GM23338 (cell line): ENCODE data around the gene KCNJ3. TPM values are rescaled to one million over a fixed set of nuclear protein-coding genes. Genes with fewer than 3 reads are reported as not detected.

ENCODE experiments used
- ATAC-seq: fragments of 200-7000 bp; cut with Tn5 transposase; 3 replicates; pipeline ENCODE4 v1.9.1; 2020
- DNase-seq: peaks from one replicate; pipeline ENCODE4 v3.0.0-alpha.2; 2015; ENCODE audit warnings: low spot score
- H2AFZ ChIP-seq: fragments of 200-600 bp; sonication (generic); 2 replicates; pipeline ENCODE4 v1.8.0; 2016; ENCODE audit warnings: antibody characterized with exemption, mild to moderate bottlenecking, moderate library complexity
- H3F3A ChIP-seq: fragments of 200-600 bp; sonication (generic); replicated peaks from 2 replicates; pipeline ENCODE4 v1.8.0; 2017; ENCODE audit warnings: antibody characterized with exemption, mixed run types, low read depth
- H3K27ac ChIP-seq: fragments of 200-600 bp; sonication (generic); 2 replicates; pipeline ENCODE4 v1.6.1; 2016; ENCODE audit warnings: low read depth
- H3K27me3 ChIP-seq: fragments of 200-600 bp; sonication (generic); 2 replicates; pipeline ENCODE4 v1.8.0; 2016; ENCODE audit warnings: mild to moderate bottlenecking, mixed run types, moderate library complexity; ENCODE audit not compliant: insufficient read depth
- H3K36me3 ChIP-seq: fragments of 200-600 bp; sonication (generic); 2 replicates; pipeline ENCODE4 v1.8.0; 2016; ENCODE audit warnings: mild to moderate bottlenecking; ENCODE audit not compliant: insufficient read depth
- H3K4me1 ChIP-seq: fragments of 200-600 bp; sonication (generic); 2 replicates; pipeline ENCODE4 v1.8.0; 2016; ENCODE audit warnings: mild to moderate bottlenecking, moderate library complexity; ENCODE audit not compliant: insufficient read depth
- H3K4me2 ChIP-seq: fragments of 200-600 bp; sonication (generic); 2 replicates; pipeline ENCODE4 v1.7.1; 2017; ENCODE audit warnings: mixed run types
- H3K4me3 ChIP-seq: fragments of 200-600 bp; sonication (generic); 2 replicates; pipeline ENCODE4 v1.6.1; 2016; ENCODE audit warnings: mixed run types
- H3K79me2 ChIP-seq: fragments of 200-600 bp; sonication (generic); replicated peaks from 2 replicates; pipeline ENCODE4 v1.8.0; 2017; ENCODE audit warnings: mild to moderate bottlenecking; ENCODE audit not compliant: insufficient read depth
- H3K9me2 ChIP-seq: fragments of 200-600 bp; sonication (generic); 2 replicates; pipeline ENCODE4 v1.8.0; 2017; ENCODE audit not compliant: insufficient read depth
- H4K20me1 ChIP-seq: fragments of 200-600 bp; sonication (generic); replicated peaks from 2 replicates; pipeline ENCODE4 v1.8.0; 2017; ENCODE audit warnings: mild to moderate bottlenecking; ENCODE audit not compliant: insufficient read depth
- H3K27ac Mint-ChIP-seq: 2 replicates; pipeline ENCODE4 v1.8.0; 2020; ENCODE audit warnings: inconsistent platforms, mild to moderate bottlenecking, moderate library complexity, mixed read lengths
- H3K27me3 Mint-ChIP-seq: 3 replicates; pipeline ENCODE4 v1.8.0; 2022; ENCODE audit warnings: low read depth, mild to moderate bottlenecking, moderate library complexity, mixed read lengths, inconsistent platforms; ENCODE audit not compliant: insufficient read depth, poor library complexity
- H3K36me3 Mint-ChIP-seq: 3 replicates; pipeline ENCODE4 v1.8.0; 2021; ENCODE audit warnings: low read depth, mild to moderate bottlenecking, inconsistent platforms, moderate library complexity, mixed read lengths
- H3K4me1 Mint-ChIP-seq: 3 replicates; pipeline ENCODE4 v1.8.0; 2020; ENCODE audit warnings: mild to moderate bottlenecking, inconsistent platforms, mixed read lengths
- H3K4me3 Mint-ChIP-seq: 3 replicates; pipeline ENCODE4 v1.8.0; 2021; ENCODE audit warnings: moderate library complexity, mild to moderate bottlenecking, inconsistent platforms, mixed read lengths
- H3K9me3 Mint-ChIP-seq: 3 replicates; pipeline ENCODE4 v1.8.0; 2020; ENCODE audit warnings: moderate library complexity, mild to moderate bottlenecking, inconsistent platforms, mixed read lengths
- CREB1 ChIP-seq: fragments of 250-450 bp; sonication (Bioruptor Pico); IDR thresholded peaks from 2 replicates; pipeline ENCODE4 v1.5.0; 2020; ENCODE audit warnings: low read depth, mild to moderate bottlenecking, moderate library complexity
- EZH2 ChIP-seq: fragments of 200-600 bp; sonication (generic); IDR thresholded peaks from one replicate; pipeline ENCODE4 v1.8.0; 2017; ENCODE audit warnings: antibody characterized with exemption, mild to moderate bottlenecking, low read depth; ENCODE audit not compliant: unreplicated experiment
- EZH2phosphoT487 ChIP-seq: fragments of 200-600 bp; sonication (generic); IDR thresholded peaks from one replicate; pipeline ENCODE4 v1.8.1; 2018; ENCODE audit warnings: antibody characterized with exemption; ENCODE audit not compliant: unreplicated experiment
- JUNB ChIP-seq: IDR thresholded peaks from one replicate; pipeline ENCODE4 v1.6.1; 2016; ENCODE audit warnings: antibody characterized with exemption; ENCODE audit not compliant: unreplicated experiment
- NANOG ChIP-seq: IDR thresholded peaks from 2 replicates; pipeline ENCODE4 v1.6.1; 2016; ENCODE audit warnings: antibody characterized with exemption, borderline replicate concordance
- POLR2AphosphoS5 ChIP-seq: IDR thresholded peaks from 2 replicates; pipeline ENCODE4 v1.6.1; 2016; ENCODE audit warnings: antibody characterized with exemption, low read depth
- STAT1 ChIP-seq: IDR thresholded peaks from one replicate; pipeline ENCODE4 v1.6.1; 2016; ENCODE audit warnings: antibody characterized with exemption; ENCODE audit not compliant: unreplicated experiment
- ZNF114 ChIP-seq: fragments of 250-450 bp; sonication (Bioruptor Pico); IDR thresholded peaks from 2 replicates; pipeline ENCODE4 v1.5.0; 2020; ENCODE audit warnings: mild to moderate bottlenecking, moderate library complexity
- ZNF331 ChIP-seq: fragments of 250-450 bp; sonication (Bioruptor Pico); IDR thresholded peaks from 2 replicates; pipeline ENCODE4 v1.5.0; 2020; ENCODE audit warnings: low read depth, mild to moderate bottlenecking, moderate library complexity
- polyA plus RNA-seq: library from polyadenylated mRNA; unstranded; fragments of >200 nt; fragmentation: Nextera tagmentation; extraction: Ambion mirVana; gene quantifications from 2 replicates; pipeline ENCODE4 v1.2.1, GENCODE V29; 2016
- total RNA-seq: library from RNA; depleted of rRNA; stranded (reverse); fragments of >200 nt; shearing (Covaris generic); gene quantifications from 2 replicates; pipeline ENCODE4 v1.2.3, GENCODE V29; 2014
- TF ChIP-seq, protein P1 (sequence below): IDR thresholded peaks from one replicate; pipeline ENCODE4 v1.6.1; 2018; ENCODE audit warnings: antibody characterized with exemption; ENCODE audit not compliant: unreplicated experiment
- TF ChIP-seq, protein P2 (sequence below): fragments of 250-450 bp; sonication (Bioruptor Pico); IDR thresholded peaks from 2 replicates; pipeline ENCODE4 v1.5.0; 2020; ENCODE audit warnings: mild to moderate bottlenecking, moderate library complexity
- TF ChIP-seq, protein P3 (sequence below), 2 experiments: fragments of 200-600 bp in 1 of 2; sonication (generic) in 1 of 2; conservative IDR thresholded peaks; 2 replicates each; pipeline versions ENCODE4 v1.5.1 to v1.6.1; 2016 to 2017; ENCODE audit warnings: antibody characterized with exemption in 2 of 2, low read depth in 2 of 2, mild to moderate bottlenecking in 2 of 2, moderate library complexity in 1 of 2
- TF ChIP-seq, protein P4 (sequence below): IDR thresholded peaks from 2 replicates; pipeline ENCODE4 v1.6.1; 2016; ENCODE audit warnings: antibody characterized with exemption

KCNJ3 gene
- total and polyA plus RNA-seq, 2 experiments from 2014 or later = 0.05 to 0.28 TPM

DNA sequence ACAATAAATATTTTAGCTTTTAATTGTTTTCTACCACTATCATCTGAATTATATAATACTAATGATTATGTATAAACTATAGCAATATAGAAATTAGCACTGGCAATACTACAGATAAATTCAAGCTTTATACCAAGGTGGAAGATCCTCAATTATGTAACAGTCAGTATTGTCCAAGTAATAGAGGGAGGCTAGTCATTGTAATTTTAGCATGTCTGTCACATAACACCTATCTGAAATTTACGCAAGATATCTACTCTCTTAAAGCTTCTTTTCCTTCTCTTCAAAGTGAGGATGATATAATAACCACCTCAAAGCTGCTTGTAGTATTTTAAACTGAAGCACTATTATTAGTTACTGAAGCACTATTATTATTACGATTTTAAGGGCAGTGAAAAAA, 12.2 kb downstream of the KCNJ3 start:
- no peak overlapping the region for H3K27ac ChIP-seq
- no peak overlapping the region for H3K4me3 ChIP-seq
- no peaks in the 10 kb centered on the region for H3K9me2 ChIP-seq
- H3K4me2 ChIP-seq = no peak overlapping the region
- H3K4me1 Mint-ChIP-seq = peaks cover 19% of the 10 kb centered on the region
- no peaks in the 10 kb centered on the region for H4K20me1 ChIP-seq
- no peak for ATAC-seq
- H3K4me1 ChIP-seq = peaks cover 10% of the 10 kb centered on the region; the same call in 1 of the 2 replicates
- H3K9me3 Mint-ChIP-seq = no peaks in the 10 kb centered on the region
- H2AFZ ChIP-seq = no peak overlapping the region
- H3K27me3 Mint-ChIP-seq = no peaks in the 10 kb centered on the region
- TF ChIP-seq EZH2phosphoT487 (no peak), JUNB (no peak), CREB1 (CRISPR knock-in tag) (no peak), STAT1 (no peak), POLR2AphosphoS5 (no peak), EZH2 (no peak), ZNF114 (no peak), ZNF331 (CRISPR knock-in tag) (no peak), NANOG (no peak)
- TF ChIP-seq, protein P1, sequence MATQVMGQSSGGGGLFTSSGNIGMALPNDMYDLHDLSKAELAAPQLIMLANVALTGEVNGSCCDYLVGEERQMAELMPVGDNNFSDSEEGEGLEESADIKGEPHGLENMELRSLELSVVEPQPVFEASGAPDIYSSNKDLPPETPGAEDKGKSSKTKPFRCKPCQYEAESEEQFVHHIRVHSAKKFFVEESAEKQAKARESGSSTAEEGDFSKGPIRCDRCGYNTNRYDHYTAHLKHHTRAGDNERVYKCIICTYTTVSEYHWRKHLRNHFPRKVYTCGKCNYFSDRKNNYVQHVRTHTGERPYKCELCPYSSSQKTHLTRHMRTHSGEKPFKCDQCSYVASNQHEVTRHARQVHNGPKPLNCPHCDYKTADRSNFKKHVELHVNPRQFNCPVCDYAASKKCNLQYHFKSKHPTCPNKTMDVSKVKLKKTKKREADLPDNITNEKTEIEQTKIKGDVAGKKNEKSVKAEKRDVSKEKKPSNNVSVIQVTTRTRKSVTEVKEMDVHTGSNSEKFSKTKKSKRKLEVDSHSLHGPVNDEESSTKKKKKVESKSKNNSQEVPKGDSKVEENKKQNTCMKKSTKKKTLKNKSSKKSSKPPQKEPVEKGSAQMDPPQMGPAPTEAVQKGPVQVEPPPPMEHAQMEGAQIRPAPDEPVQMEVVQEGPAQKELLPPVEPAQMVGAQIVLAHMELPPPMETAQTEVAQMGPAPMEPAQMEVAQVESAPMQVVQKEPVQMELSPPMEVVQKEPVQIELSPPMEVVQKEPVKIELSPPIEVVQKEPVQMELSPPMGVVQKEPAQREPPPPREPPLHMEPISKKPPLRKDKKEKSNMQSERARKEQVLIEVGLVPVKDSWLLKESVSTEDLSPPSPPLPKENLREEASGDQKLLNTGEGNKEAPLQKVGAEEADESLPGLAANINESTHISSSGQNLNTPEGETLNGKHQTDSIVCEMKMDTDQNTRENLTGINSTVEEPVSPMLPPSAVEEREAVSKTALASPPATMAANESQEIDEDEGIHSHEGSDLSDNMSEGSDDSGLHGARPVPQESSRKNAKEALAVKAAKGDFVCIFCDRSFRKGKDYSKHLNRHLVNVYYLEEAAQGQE = no peak
- TF ChIP-seq, protein P2, sequence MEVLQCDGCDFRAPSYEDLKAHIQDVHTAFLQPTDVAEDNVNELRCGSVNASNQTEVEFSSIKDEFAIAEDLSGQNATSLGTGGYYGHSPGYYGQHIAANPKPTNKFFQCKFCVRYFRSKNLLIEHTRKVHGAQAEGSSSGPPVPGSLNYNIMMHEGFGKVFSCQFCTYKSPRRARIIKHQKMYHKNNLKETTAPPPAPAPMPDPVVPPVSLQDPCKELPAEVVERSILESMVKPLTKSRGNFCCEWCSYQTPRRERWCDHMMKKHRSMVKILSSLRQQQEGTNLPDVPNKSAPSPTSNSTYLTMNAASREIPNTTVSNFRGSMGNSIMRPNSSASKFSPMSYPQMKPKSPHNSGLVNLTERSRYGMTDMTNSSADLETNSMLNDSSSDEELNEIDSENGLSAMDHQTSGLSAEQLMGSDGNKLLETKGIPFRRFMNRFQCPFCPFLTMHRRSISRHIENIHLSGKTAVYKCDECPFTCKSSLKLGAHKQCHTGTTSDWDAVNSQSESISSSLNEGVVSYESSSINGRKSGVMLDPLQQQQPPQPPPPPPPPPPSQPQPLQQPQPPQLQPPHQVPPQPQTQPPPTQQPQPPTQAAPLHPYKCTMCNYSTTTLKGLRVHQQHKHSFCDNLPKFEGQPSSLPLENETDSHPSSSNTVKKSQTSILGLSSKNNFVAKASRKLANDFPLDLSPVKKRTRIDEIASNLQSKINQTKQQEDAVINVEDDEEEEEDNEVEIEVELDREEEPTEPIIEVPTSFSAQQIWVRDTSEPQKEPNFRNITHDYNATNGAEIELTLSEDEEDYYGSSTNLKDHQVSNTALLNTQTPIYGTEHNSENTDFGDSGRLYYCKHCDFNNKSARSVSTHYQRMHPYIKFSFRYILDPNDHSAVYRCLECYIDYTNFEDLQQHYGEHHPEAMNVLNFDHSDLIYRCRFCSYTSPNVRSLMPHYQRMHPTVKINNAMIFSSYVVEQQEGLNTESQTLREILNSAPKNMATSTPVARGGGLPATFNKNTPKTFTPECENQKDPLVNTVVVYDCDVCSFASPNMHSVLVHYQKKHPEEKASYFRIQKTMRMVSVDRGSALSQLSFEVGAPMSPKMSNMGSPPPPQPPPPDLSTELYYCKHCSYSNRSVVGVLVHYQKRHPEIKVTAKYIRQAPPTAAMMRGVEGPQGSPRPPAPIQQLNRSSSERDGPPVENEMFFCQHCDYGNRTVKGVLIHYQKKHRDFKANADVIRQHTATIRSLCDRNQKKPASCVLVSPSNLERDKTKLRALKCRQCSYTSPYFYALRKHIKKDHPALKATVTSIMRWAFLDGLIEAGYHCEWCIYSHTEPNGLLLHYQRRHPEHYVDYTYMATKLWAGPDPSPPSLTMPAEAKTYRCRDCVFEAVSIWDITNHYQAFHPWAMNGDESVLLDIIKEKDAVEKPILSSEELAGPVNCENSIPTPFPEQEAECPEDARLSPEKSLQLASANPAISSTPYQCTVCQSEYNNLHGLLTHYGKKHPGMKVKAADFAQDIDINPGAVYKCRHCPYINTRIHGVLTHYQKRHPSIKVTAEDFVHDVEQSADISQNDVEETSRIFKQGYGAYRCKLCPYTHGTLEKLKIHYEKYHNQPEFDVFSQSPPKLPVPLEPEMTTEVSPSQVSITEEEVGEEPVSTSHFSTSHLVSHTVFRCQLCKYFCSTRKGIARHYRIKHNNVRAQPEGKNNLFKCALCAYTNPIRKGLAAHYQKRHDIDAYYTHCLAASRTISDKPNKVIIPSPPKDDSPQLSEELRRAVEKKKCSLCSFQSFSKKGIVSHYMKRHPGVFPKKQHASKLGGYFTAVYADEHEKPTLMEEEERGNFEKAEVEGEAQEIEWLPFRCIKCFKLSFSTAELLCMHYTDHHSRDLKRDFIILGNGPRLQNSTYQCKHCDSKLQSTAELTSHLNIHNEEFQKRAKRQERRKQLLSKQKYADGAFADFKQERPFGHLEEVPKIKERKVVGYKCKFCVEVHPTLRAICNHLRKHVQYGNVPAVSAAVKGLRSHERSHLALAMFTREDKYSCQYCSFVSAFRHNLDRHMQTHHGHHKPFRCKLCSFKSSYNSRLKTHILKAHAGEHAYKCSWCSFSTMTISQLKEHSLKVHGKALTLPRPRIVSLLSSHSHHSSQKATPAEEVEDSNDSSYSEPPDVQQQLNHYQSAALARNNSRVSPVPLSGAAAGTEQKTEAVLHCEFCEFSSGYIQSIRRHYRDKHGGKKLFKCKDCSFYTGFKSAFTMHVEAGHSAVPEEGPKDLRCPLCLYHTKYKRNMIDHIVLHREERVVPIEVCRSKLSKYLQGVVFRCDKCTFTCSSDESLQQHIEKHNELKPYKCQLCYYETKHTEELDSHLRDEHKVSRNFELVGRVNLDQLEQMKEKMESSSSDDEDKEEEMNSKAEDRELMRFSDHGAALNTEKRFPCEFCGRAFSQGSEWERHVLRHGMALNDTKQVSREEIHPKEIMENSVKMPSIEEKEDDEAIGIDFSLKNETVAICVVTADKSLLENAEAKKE = no peak
- TF ChIP-seq, protein P3, sequence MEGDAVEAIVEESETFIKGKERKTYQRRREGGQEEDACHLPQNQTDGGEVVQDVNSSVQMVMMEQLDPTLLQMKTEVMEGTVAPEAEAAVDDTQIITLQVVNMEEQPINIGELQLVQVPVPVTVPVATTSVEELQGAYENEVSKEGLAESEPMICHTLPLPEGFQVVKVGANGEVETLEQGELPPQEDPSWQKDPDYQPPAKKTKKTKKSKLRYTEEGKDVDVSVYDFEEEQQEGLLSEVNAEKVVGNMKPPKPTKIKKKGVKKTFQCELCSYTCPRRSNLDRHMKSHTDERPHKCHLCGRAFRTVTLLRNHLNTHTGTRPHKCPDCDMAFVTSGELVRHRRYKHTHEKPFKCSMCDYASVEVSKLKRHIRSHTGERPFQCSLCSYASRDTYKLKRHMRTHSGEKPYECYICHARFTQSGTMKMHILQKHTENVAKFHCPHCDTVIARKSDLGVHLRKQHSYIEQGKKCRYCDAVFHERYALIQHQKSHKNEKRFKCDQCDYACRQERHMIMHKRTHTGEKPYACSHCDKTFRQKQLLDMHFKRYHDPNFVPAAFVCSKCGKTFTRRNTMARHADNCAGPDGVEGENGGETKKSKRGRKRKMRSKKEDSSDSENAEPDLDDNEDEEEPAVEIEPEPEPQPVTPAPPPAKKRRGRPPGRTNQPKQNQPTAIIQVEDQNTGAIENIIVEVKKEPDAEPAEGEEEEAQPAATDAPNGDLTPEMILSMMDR (conservative IDR thresholded peaks at IDR 0.05; ENCODE audit: low read depth in 2 of 2) = no peak
- TF ChIP-seq, protein P4, sequence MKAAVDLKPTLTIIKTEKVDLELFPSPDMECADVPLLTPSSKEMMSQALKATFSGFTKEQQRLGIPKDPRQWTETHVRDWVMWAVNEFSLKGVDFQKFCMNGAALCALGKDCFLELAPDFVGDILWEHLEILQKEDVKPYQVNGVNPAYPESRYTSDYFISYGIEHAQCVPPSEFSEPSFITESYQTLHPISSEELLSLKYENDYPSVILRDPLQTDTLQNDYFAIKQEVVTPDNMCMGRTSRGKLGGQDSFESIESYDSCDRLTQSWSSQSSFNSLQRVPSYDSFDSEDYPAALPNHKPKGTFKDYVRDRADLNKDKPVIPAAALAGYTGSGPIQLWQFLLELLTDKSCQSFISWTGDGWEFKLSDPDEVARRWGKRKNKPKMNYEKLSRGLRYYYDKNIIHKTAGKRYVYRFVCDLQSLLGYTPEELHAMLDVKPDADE = no peak
- H3K36me3 Mint-ChIP-seq = no peaks in the 10 kb centered on the region
- no peaks in the 10 kb centered on the region for H3K79me2 ChIP-seq
- H3K27ac Mint-ChIP-seq = no peak overlapping the region
- no peaks in the 10 kb centered on the region for H3K27me3 ChIP-seq
- DNase-seq = no peak
- H3K36me3 ChIP-seq = no peaks in the 10 kb centered on the region
- no peaks in the 10 kb centered on the region for H3F3A ChIP-seq
- no peak overlapping the region for H3K4me3 Mint-ChIP-seq
